Left ventricle myocardium inferior (tissue), 1 donor: ENCODE results near the gene TMEM255B. TPM values are rescaled to one million over a fixed set of nuclear protein-coding genes. Genes with fewer than 3 reads are reported as not detected.
A peak's percentile ranks its signal among the peaks of the same experiment; 100 is the strongest.

ENCODE experiments used
- DNase-seq: peaks from one replicate; pipeline ENCODE4 v3.0.0-alpha.2; 2020
- H3K27ac ChIP-seq: fragments of 200-600 bp; replicated peaks from 2 replicates; pipeline ENCODE4 v1.8.0; 2021
- H3K27me3 ChIP-seq: fragments of 200-600 bp; 2 replicates; pipeline ENCODE4 v1.8.0; 2021; ENCODE audit warnings: low read depth
- H3K36me3 ChIP-seq: fragments of 200-600 bp; 2 replicates; pipeline ENCODE4 v1.8.0; 2021
- H3K4me1 ChIP-seq: fragments of 200-600 bp; 2 replicates; pipeline ENCODE4 v1.8.0; 2021
- H3K4me3 ChIP-seq: fragments of 200-600 bp; 2 replicates; pipeline ENCODE4 v1.8.0; 2021; ENCODE audit warnings: mild to moderate bottlenecking, moderate library complexity
- H3K9me3 ChIP-seq: fragments of 200-600 bp; replicated peaks from 2 replicates; pipeline ENCODE4 v1.8.0; 2021
- intact Hi-C: fragments of 100-400 bp; cut with micrococcal nuclease; formaldehyde crosslinking; loops from one replicate; pipeline ENCODE4 v1.11.0; 2022
- total RNA-seq: library from RNA; stranded (reverse); fragmentation: NEBNext Ultra II Directional; extraction: Animal tissue kit (Norgen Biotek cat#: 25700); gene quantifications from one replicate; pipeline ENCODE4 v1.2.1, GENCODE V29; 2021
- TF ChIP-seq, protein P1 (sequence below): fragments of 200-600 bp; IDR thresholded peaks from 2 replicates; pipeline ENCODE4 v1.8.0; 2021; ENCODE audit warnings: antibody characterized with exemption, mild to moderate bottlenecking, borderline replicate concordance
- donor health status: DM: no; HTN: yes; CAD: no; lungs with severe emphysema.

The TMEM255B gene
- total RNA-seq, 1 donor from 2014 or later, result 7.7 TPM

DNA sequence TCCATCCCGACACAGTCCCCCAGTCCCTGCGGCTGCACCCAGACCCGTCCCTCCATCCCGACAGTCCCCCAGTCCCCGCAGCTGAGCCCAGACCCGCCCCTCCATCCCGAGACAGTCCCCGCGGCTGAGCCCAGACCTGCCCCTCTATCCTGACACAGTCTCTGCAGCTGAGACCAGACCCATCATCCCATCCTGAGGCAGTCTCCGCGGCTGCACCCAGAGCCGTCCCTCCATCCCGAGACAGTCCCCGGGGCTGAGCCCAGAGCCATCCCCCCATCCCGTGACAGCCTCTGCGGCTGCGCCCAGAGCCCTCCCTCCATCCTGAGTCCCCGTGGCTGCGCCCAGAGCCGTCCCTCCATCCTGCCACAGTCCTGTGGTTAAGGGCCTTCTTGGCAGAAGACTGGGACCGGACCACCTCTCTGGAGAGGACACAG, 28.8 kb upstream of the TMEM255B start:
- DNase-seq, result no peak
- H3K27ac ChIP-seq, result no peak overlapping the region
- no peaks in the 10 kb centered on the region for H3K36me3 ChIP-seq
- H3K9me3 ChIP-seq, result no peaks in the 10 kb centered on the region
- intact Hi-C loops, result no loop called here
- H3K27me3 ChIP-seq, result peaks cover 17% of the 10 kb centered on the region
- no peak overlapping the region for H3K4me3 ChIP-seq
- TF ChIP-seq, protein P1, sequence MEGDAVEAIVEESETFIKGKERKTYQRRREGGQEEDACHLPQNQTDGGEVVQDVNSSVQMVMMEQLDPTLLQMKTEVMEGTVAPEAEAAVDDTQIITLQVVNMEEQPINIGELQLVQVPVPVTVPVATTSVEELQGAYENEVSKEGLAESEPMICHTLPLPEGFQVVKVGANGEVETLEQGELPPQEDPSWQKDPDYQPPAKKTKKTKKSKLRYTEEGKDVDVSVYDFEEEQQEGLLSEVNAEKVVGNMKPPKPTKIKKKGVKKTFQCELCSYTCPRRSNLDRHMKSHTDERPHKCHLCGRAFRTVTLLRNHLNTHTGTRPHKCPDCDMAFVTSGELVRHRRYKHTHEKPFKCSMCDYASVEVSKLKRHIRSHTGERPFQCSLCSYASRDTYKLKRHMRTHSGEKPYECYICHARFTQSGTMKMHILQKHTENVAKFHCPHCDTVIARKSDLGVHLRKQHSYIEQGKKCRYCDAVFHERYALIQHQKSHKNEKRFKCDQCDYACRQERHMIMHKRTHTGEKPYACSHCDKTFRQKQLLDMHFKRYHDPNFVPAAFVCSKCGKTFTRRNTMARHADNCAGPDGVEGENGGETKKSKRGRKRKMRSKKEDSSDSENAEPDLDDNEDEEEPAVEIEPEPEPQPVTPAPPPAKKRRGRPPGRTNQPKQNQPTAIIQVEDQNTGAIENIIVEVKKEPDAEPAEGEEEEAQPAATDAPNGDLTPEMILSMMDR, result no peak
- H3K4me1 ChIP-seq, result peaks cover 12% of the 10 kb centered on the region

GRCh38 chr13:113730831-113731191, 28.2 kb upstream of the TMEM255B start:
- Histone ChIP-seq H3K27me3 (peaks cover 17% of the 10 kb centered on the region), H3K4me3 (no peak overlapping the region), H3K4me1 (peaks cover 12% of the 10 kb centered on the region), H3K9me3 (no peaks in the 10 kb centered on the region), H3K36me3 (no peaks in the 10 kb centered on the region), H3K27ac (no peak overlapping the region)
- intact Hi-C loops, result no loop called here
- DNase-seq, result no peak
- TF ChIP-seq, protein P1, result peak; percentile 15

- Histone ChIP-seq H3K9me3 (no peaks in the 10 kb centered on the region), H3K27ac (no peak overlapping the region), H3K4me3 (no peak overlapping the region), H3K4me1 (peaks cover 12% of the 10 kb centered on the region), H3K36me3 (no peaks in the 10 kb centered on the region), H3K27me3 (peaks cover 17% of the 10 kb centered on the region)
- no peak for DNase-seq
- TF ChIP-seq, protein P1, result no peak
- intact Hi-C loops, result no loop called here
Observed at GRCh38 chr13:113731192-113732175, 27.5 kb upstream of the TMEM255B start.

DNA sequence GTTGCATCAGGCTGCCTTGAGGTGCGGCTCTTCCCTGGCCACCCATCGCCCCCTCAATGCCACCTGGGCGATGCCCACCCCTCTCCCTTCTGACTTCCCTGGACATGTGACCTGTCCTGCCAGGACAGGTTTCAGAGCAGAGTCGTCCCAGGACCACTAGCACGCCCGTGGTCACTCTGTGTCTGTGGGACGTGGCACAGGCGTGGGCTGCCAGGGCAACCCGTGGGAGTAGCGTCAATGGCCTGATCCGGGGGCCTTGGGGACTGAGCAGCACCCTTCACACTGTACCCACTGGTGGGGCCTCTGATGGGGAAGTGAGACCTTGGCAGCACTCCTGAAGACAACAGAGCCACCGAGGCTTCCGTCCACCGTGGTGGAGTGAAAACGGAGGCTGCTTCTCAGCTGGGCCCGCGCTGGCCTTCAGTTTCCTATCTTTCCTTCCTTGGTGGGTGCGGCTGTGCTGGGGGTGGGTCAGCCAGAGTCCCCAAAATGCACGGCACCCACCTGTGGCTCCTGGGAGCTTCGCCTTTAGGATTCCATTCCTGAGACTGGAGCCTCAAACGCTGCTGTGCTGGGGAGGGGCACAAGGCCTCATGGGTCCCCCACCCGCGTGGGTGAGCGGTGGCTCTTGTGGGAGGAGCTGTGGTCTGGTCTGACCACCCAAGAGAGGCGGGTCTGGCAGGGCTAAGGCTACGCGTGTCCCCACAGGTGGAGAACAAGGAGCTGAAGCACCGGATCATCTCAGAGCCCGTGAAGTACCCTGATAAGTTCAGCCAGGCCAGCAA, 26.7 kb upstream of the TMEM255B start:
- H3K27me3 ChIP-seq, result peaks cover 17% of the 10 kb centered on the region
- TF ChIP-seq, protein P1, result no peak
- no peaks in the 10 kb centered on the region for H3K36me3 ChIP-seq
- no peak overlapping the region for H3K4me3 ChIP-seq
- no peaks in the 10 kb centered on the region for H3K9me3 ChIP-seq
- DNase-seq, result no peak
- H3K27ac ChIP-seq, result no peak overlapping the region
- intact Hi-C loops, result no loop called here
- H3K4me1 ChIP-seq, result peaks cover 12% of the 10 kb centered on the region
